OCI-LY3 (cell line): Measurements from ENCODE around the gene SOCS7.

Experiments
- CTCF ChIP-seq: fragments of 200-600, 300-600 bp; sonication (generic); IDR thresholded peaks from 2 replicates; pipeline ENCODE4 v1.5.1; 2014; ENCODE audit warnings: antibody characterized with exemption, low read length, low read depth
- EZH2phosphoT487 ChIP-seq: fragments of 200-600 bp; shearing (Covaris generic); IDR thresholded peaks from 2 replicates; pipeline ENCODE4 v1.6.1; 2018; ENCODE audit warnings: antibody characterized with exemption, mixed run types, low read depth

DNA sequence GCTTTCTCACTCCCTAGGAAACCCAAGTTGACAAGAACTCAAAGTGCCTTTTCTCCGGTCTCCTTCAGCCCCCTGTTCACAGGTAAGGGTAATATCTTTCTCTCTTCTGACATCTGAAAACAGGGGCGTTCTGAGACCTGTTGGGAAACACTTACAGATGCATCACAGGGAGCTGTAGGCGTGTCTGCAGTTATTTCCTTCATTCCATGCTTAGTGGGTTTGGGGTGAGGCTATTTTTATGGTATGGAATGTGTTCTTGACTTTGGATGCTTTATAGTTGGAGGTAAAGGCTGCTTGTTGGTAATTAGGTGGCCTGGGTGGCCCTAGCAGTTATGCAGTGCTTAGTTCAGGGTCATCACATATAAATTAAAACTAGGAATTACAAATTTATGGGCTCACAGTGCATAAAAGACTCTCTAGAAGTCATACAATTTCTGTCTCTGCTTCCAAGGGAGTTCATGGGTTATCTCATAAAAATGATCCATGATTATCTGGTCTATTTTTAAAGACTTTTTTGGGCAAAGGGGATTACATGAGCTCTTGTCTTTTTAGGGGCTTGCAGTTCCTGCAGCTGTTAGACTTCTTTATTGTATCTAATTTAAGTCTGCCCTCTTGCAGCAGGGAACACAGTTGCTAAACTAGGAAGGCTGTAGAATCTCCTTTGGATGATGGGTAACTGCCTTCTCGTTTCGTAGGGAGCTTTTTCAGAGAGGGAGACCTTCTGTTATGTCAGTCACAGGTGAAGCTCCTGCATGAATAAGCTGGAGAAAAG is 10.2 kb downstream of the SOCS7 start:
- TF ChIP-seq CTCF = no peak
- no peak for TF ChIP-seq EZH2phosphoT487
